HG03135 (cell line): ENCODE data around the gene ABHD14A.
A peak's percentile ranks its signal among the peaks of the same experiment; 100 is the strongest.
"Not testable (repeated sequence)": the region's sequence is repeated elsewhere in the genome, so short reads cannot be mapped to it uniquely, and the experiment has no call there.

ENCODE experiments used
- ATAC-seq: cut with Tn5 transposase; IDR thresholded peaks from one replicate; pipeline ENCODE4 v1.9.1; 2021; ENCODE audit warnings: mild to moderate bottlenecking, moderate library complexity; ENCODE audit not compliant: unreplicated experiment

Gene ABHD14A

DNA sequence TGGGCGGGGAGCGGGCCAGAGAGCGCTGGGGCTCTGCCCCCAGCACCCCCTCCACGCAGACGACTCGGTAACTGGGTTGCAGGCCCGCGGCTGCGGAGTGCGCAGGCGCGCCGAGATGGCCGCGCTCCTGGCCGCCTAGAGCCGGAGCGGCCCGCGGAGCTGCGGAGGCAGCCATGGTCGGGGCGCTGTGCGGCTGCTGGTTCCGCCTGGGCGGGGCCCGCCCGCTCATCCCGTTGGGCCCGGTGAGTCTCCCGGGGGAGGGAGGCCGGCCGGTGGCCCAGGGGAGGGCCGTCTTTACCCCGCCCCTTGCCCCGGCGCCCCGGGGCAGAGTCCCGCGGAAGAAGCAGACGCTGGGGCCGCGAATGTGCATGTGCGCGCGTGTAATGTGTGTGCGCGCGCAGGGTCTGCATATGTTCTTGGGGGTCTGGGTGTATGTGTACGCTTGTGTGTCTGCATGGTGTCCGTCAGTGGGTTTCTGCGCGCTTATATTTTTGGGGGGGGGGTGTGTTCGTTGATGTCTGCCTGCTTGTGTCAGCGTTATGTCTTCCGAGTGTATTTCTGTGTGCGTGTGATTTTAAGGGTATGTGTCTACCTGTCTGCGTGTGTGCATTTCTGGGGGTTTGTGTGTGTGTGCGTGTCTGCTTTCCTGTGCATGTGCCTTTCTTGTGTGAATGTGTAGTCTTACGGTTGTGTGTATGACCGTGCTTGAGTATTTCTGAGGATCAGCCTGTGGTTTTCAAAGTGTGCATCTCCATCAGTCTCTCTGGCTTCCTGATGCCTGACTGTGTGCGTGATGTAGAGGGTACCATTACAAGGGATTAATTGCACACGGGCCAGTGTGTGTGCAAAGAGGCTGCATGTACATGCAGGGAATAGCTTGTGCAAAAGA lies at the start of gene ABHD14A:
Gene ABHD14A (plus strand): TSS at position 102 of the 889 bp plus-strand sequence. CDS start 72 bp downstream, at position 174.
- ATAC-seq: peak; percentile 61

DNA sequence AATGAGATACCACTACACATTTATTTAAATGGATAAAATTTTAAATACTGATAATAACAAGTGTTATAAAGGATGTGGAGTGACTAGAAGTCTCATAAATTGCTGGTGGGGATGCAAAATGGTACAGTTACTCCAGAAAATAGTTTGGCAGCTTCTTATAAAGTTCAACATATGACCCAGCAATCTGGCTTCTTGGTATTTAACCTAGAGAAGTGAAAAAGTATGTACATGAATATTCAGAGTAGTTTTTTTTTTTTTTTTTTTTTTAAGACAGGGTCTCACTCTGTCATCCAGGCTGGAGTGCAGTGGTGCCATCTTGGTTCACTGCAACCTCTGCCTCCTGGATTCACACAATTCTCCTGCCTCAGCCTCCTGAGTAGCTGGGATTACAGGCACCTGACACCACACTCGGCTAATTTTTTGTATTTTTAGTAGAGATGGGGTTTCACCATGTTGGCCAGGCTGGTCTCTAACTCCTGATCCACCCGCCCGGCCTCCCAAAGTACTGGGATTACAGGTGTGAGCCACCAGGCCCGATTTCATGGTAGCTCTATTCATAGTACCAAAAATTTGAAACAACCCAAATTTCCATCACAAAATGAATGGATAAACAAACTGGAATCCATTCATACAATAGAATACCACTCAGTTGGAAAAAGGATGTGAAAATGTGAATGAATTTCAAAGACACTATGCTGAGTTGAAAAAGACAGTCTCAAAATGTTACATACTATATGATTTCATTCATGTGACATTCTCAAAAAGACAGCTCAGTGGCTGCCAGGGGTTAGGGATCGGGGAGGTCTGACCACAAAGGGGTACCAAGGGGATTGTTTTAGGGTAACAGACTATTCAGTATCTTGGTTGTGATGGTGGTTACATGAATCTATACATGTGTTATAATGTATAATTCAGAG lies 47.5 kb upstream of the ABHD14A start:
- no peak for ATAC-seq

DNA sequence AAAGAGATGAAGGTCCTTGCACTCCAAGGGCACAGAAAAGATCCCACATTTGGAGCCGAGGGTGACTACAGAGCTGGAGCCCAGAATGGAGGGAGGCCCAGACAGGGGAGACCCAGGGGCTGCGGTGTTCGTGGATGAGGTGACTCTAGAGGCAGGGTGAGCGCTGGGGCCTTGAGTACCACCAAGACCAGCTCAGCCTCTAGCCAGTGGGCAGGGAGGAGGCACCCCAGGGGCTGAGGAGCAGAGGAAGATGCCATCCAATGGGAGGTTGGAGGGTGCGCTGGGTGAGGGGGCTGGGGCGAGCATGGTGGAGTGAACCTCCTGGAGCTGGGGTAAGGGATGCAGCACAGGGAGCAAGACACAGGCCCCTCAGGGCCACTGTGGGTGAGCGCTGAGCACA lies 46.4 kb upstream of the ABHD14A start:
- ATAC-seq: no peak

DNA sequence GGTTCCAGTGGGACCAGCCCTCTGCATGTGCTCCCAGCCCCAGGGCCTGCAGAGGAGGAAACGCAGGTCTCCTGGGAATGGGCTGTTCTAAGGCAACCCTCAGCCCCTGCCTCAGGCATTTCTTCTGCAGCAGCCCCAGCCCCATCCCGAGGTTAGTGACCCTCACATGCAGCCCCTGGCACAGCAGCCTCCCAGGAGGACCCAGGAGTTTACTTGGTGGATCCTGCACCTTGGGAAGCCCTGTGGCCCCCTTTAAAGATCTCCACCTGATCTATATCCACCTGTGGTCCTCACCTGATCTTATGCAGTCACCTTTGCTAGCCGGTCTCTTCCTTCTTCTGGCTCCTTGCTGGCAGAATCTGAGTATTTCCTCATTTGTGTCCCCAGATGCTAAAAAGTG lies 45.9 kb upstream of the ABHD14A start:
- not testable (repeated sequence) for ATAC-seq

DNA sequence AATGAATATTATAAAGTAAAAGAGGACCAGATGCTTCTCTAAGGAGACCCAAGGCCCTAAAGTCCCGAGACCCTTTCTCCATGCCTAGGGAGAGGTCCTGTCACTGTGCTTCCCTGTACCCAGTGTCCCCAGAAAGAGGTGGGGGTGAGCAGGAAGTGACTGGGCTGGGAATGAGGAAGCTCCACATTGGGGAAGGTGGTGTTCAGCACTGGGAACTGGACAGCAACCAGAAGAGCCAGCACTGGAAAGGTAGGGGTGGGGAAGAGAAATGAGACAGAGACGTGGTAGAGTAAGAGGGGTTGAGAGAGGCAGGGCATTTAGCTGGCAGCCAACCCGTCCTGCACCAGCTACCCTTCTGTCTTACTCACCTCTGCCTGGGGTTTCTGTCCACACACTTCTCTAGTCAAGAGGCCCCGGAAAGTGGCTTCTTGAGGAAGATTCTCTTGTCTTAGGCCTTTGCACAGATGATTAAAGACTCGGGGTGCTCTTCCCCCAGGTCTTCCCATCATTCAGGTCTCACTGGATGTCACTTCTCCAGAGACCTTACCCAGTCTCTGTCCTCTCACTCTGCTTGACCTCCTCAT lies 45.4 kb upstream of the ABHD14A start:
- ATAC-seq: no peak

DNA sequence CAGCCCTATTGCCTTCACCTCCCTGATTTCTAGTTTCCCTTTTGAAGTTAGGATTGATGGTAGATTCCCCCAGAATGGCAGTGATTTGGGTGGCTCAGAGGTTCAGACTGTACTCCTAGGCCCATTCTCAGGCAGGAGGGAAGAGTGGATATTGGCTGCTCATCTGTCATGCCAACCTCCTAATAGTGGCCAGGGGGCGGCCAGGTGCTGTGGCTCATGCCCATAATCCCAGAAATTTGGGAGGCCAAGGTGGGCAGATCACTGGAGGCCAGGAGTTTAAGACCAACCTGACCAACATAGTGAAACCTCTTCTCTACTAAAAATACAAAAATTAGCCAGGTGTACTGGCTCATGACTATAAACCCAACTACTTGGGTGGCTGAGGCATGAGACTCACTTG lies 44.4 kb upstream of the ABHD14A start:
- no peak for ATAC-seq

DNA sequence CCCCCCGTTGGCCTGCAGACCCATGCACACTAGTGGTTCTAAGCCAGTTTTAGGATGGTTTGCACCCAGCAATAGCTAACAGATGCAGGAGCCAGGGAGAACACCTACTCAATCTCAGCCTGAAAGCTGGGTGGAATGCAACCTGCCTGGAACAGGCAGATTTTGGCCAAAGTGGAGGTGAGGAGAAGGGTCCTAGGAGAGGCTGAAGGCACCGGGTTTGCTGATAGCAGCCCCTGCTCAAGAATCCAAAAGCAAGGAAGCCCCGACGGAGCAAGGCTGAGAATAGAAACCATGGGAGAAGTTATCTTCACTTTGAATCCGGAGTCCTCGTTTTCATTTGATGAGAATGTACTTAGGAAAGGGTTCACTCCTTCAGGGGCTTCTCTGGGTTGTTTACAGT lies 43.1 kb upstream of the ABHD14A start:
- ATAC-seq: no peak

DNA sequence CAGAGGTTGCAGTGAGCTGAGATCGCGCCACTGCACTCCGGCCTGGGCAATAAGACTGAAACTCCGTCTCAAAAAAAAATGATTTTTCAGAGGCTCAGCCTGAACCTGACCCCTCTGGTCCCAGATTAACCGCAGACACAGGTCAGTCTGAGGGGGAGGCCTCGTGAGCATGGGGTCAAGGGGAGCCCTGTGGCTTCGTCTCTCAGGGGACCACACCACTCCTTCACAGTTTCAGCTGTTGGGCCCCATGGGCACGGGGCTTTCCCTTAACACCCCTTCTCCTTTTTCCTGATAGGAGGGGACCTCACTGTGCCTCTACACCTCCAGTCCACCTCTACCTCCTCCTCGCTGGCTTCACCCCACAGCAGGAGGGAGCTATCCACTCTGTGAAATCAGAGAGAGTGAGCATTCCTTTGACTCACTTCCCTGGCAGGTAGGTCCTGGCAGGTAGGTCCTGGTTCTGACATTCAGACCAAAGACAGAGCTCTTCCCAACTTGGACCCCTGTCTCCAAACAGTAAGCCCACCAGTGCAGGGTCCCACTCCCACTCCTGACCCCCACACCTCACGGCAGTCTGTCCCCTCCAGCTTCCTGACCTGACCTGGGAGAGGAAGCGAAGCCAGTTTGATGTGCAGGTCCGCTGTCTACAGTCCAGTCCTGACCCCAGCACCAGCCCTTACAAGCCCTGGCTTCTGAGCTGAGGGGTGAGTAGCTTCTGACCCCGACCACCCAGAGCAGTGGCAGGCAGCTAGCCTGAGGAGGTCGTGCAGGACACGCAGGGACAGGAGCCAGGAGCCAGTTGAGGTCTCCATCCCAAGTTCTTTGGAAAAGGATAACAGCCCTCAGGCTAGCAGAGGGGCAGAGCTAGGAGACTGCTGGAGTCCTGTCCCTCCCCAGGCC lies 42.1 kb upstream of the ABHD14A start:
- ATAC-seq: no peak

DNA sequence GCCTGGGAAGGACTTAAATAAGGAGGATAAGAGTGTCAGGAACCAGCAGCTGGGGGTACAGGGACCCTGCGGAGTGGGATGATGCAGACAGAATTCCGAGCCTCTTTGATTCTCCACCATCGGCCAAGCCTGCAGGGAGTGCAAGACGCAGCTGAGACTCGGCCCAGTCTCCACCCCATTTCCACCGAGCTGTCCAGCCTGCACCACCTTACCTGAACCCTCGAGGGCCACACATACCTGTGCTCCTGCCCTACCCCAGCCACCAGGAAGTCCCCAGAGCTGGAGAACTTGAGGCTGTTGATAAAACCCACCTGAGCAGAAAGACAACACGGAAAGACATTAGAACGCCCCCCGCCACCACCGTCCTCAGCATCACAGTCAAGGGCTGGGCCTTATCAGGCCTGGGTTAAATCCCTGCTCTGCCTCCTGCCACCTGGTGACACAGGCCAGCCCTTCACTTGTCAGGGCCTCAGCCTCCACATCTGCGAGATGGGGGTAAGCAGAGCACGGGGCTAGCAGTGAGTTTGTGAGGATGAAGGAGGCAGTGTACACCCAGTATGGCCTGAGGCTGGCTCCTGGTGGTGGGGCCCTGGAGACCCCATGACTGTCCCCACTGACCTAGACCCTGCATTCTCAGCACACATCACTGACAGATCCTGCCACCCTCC lies 41.3 kb upstream of the ABHD14A start:
- ATAC-seq: no peak

DNA sequence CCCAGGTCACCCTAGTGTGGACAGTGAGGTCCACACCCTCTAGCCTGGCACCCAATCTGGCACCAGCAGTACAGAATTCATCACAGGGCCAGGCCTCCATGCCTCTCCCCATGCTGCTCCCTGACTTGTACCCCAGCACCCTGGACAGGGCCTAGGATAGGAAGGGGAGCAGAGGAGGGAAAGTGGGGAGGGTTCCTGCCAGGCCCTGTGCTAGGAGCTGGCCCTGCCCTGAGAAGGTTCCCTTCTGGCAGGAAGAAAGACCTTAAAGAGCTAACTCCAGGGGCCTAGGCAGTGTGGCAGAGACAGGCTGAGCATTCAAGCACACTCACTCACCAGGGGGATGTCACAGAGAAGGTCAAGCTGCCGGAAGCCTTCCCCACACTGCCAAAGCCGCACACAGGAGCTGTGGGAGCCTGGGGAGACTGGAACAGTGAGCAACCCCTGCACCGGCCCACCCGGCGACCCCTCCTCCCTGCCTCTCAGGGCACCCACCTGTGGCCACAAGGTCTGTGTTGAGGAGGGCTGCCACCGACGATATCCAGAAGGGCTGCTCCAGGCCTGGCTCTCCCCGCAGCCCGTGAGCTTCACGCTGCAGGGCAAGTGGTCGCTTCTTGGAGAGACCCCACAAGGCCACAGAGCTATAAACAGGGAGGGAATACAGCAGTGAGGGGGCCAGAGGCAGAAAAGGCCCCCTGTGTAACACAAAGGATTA lies 40.6 kb upstream of the ABHD14A start:
- no peak for ATAC-seq

DNA sequence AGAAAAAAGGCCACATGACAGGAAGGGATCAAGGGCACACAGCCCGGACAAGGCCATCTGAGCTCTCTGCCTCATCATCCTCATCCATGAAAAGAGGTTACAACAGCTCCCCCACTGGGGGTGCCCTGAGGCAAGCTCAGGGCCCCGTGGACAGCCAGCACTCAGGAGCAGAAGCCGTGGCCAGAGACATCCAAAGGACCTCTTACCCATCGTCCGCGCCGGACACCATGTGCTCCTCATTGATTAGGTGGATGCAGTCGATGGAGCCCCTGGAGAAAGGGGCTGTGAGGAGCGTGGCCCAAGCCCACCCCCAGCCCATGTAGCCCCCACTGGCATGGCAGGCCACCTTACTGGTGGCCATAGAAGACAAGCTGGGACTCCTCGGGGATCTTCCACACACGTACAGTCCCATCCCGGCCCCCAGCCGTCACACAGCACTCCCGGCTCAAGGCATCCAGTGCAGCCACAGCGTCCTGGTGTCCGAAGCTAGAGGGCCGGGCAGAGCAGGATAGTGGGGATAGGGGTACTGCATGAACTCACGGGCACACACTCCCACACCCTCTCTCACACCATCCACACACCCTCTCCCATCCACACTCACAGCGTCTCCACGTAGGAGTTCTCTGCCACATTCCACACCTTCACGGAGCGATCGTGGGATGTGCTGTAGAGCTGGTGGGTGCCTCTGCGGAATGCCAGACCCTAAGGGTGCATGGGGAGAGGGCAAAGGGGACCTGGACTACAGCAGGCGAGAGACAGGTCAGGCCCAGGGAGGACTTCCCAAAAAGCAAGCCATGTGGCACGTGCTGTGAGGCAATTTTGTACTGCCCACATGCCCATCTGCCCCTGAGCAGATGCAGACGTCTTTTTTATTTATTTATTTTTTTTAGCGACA lies 39.6 kb upstream of the ABHD14A start:
- ATAC-seq: no peak

DNA sequence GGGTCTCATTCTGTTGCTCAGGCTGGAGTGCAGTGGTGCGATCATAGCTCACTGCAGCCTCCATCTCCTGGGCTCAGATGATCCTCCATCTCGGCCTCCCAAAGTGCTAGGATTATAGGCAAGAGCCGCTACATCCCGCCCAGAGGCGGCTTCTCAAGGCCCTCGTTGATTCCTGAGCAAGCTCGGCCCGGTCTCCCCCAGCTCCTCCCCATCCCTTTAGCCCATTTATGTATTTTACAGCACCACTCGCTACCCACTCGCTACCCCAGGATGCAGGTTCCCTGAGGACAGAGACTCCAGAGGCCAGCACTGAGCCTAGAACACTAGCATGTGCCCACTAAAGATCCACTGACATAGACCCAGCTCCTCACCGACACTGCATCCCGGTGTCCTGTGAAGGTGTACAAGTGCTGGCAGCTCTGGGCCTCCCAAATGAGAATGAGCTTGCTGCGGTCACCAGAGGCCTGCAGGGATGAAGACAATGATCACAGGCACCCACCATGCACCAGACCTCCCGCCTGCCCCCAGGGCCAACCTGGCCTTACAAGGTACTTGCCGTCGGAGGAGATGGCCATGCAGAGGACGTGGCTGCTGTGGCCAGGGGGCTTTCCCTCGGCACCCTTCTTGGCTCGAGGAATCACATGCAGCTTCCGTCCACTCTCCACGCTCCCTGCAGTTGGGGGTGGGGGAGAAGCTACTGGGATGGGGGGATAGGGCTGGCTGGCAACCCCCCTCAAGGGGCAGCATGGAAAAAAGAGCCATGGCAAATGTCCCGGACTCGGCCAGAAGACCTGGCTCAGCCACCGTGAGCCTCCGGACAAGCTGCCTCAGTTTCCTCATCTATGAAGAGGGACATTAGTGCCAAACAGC lies 38.7 kb upstream of the ABHD14A start:
- ATAC-seq: no peak

DNA sequence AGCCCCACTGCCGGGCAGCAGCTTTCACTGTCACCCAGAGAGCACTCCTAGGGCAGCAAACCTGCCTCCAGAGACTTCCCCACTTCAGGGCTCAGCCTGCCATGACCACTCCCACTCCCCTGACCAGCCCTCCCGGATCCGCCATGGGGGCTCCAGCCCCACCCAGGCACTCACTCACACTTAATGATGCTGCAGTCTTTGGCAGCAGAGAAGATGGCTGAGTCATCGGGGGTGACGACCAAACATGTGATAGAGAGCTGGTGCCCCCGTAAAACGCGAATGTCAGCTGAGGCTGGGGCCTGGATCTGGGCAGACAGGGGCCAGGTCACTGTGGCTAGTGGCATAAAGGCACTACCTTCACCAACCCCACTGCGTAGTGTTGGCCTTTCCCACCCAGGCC lies 37.9 kb upstream of the ABHD14A start:
- no peak for ATAC-seq

DNA sequence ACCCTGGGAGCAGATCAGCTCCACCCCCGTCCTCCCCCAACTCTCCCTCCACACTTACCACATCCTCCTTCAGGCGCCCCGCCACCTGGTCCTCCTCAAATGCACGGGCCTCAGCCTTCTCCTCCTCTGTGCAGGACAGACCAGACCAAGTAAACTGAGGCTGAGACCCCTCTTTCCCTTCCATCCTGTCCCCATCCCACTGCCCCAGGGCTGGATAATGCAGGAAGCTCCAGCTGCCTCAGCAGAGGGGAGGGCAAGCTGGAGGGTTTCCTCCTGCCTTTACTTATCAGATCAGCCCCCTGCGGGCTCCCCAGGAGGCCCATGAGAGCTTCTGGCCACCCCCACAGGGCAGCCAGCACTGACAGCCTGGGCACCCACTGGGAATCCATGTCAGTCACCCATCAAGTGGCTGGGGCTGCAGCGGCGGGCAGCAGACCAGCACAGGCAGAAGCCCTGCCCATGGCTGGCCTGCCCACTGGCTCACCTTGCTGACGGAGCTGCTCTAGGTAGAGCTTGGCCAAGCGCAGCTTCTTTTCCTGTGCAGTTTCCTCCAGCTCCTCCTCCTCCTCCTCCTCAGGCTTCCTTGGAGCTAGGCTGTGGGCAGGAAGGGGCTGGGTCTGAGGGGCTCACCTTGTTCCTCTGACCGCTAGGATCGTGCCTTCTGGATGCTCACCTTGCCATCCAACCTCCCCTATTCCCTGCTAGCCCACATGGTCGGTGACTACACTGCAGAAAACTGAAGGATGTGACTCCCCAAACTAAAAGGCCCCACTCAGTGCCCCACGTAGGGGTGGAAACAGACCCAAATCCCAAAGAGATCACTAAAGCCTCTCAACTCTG lies 37.0 kb upstream of the ABHD14A start:
- ATAC-seq: no peak

DNA sequence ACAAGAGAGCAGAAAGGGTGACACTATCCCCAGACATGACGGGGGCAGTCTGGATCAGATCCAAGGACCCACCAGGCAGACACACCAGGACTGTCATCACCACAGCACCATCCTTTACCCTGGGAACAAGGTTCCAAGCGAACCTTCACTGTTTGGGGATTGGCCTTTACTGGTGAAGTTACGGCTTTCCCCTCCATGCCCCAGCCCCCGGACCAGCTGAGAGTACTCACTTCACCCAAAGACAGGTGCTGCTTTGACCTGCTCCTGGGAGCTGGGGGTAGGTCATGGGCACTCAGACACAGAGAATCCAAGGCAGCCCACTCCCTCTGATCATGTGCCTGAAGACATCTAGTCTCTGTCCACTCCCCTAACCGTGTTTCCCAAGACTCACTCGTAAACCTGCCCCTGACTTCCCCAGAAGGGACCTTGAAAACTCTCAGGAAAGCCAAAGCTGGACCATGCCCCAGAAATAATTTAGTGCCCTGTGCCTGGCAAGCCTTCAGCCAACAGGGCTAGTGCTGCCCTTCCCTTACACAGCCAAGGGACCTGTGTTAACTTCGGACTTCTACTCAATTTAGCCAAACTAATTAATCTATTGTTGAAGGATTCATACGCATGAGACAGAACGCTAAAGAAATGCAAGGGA lies 36.0 kb upstream of the ABHD14A start:
- ATAC-seq: no peak
